Measurements from ENCODE around the gene DDIT4.
"Not testable (repeated sequence)": the region's sequence is repeated elsewhere in the genome, so short reads cannot be mapped to it uniquely, and the experiment has no call there.

DDIT4 gene, protein sequence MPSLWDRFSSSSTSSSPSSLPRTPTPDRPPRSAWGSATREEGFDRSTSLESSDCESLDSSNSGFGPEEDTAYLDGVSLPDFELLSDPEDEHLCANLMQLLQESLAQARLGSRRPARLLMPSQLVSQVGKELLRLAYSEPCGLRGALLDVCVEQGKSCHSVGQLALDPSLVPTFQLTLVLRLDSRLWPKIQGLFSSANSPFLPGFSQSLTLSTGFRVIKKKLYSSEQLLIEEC

DNA sequence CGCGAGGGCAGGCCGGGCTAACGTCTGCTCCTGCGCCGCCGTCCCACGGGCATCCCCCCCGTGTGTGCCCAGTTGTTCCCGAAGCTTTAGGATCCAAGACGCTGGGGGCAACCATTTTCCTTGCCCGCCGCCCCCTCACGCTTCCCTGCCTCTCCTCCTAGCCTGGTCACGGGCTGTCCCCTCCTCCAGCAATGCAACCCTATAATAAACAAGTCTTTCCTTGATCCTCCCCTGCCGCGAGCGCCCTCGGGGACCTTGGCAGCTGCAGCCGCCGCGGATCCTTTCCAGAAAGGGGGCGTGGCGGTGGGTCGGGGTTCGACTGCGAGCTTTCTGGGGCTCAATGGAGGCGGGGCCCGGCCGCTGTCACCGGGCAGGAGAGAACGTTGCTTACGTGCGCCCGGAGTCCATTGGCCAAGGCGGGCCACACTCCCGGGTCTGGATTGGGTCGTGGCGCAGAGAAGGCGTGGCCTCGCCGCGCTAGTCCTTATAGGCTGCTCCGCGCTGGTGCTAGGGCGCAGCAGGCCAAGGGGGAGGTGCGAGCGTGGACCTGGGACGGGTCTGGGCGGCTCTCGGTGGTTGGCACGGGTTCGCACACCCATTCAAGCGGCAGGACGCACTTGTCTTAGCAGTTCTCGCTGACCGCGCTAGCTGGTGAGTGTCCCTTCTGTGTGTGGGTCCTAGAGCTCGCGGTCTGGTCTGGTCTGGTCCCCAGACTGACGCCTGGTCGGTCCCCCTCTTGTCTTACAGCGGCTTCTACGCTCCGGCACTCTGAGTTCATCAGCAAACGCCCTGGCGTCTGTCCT is at the start of gene DDIT4:
TSS of gene DDIT4 (plus strand) at position 515 of the 803 bp plus-strand sequence. CDS start 293 bp downstream, outside the sequence.
- DNase-seq: peak; percentile 99

DNA sequence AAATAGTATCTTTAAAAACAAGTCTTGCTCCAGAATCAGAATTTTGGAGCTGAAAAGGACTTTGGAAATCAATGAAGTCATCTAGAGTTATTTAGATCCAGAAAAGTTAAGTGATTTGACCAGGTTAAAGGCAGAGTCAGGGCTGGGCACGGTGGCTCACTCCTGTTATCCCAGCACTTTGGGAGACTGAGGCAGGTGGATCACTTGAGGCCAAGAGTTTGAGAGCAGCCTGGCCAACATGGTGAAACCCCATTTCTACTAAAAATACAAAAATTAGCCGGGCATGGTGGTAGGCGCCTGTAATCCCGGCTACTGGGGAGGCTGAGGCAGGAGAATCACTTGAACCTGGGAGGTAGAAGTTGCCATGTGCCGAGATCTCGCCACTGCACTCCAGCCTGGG is 49.5 kb upstream of the DDIT4 start:
- DNase-seq: not testable (repeated sequence)

- no peak for DNase-seq
These were observed 47.2 kb upstream of the DDIT4 start for GRCh38 chr10:72226418-72227027.

- no peak for DNase-seq
These were observed 45.9 kb upstream of the DDIT4 start for GRCh38 chr10:72227826-72228225.

GRCh38 chr10:72228318-72228751 is 45.4 kb upstream of the DDIT4 start:
- no peak for DNase-seq

DNA sequence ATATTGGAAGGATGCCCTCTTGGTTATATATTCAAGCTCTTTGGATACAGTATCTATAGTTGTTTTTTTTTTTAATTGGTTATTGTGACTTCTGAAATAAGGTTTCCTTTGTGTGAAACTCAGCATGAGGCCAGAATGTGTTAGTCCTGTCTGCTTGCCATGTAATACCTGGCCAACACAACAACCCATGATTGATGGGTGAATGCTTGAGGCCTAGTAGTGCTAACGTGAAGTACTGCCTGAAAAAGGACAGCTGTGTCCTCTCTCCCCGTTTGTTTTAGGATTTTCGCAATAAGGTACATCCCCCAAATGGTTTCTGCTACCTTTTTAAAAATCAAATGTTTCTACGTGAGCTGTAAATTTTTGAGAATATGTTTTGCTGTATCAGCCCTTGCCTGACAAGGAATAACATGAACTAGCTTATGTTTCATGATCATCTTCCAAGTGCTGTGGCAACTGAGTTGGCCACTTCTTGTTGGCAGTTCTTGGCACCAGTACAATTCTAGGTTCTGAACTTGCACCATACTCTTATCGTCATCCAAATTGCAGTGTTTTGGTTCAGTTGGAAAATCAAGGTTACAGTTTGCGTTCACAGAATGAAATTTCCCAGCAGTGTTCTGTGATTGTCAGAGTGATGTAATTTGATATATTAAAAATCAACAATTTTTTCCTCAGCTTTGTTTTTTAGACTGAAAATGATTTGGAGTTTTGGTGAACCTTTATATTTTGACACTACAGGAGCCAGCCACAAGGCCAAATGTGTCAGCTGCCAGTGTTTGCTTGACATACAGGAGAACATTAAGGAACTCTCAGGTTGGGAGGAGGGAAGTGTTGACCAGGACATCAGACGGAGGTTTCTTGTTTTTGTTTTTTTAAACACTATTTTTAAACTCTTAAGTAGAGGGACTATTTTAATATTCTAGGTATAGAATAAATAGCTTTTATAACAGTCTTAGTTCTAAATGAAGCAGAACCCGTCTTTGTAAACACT is 44.2 kb upstream of the DDIT4 start:
- DNase-seq: no peak

DNA sequence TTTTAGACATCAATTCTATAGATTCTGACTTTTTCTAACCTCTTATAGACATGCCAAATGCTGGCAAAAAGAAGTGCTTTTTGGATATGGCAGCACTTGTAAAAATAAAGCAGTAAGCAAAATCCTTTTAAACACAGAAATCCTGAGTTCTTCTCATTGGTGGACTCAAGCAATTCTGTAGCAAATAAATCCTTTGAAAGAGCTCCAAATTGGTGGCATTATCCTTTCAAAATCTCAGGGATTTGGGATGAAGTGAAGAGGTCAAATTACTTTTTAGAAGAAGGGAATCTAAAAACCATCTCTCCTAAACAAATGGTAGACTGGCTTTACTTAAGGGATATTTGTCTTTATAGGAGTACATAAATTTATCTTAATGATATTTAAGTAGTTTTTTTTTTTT is 40.1 kb upstream of the DDIT4 start:
- DNase-seq: no peak

- no peak for DNase-seq
These were observed 39.1 kb upstream of the DDIT4 start for GRCh38 chr10:72234560-72235095.

GRCh38 chr10:72235544-72236279 is 38.0 kb upstream of the DDIT4 start:
- DNase-seq: no peak

DNA sequence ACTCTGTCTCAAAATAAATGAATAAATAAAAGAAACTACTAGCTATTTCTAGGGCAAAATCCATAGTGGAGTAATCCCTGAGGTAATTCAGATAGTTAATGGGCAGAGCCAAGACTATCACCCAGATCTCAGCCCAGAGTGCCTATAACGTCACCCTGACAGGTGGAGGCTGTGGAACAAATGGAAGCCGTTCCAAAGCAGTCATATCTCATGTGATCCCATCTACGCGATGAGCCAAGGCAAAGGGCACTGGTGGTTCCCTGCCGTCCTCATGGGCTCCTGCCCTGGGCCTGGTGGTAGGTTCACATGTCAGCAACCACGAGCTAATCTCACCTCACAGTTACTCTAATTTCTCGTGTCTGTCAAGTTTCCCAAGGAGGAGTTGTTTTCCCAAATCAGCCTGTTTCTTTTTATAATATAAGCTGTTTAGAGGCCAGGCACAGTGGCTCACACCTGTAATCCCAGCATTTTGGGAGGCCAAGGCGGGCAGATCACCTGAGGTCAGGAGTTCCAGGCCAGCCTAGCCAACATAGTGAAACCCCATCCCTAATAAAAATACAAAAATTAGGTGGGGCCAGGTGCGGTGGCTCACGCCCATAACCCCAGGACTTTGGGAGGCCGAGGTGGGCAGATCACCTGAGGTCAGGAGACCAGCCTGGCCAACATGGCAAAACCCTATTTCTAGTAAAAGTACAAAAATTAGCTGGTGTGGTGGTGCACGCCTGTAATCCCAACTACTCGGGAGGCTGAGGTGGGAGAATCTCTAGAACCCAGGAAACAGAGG is 35.1 kb upstream of the DDIT4 start:
- no peak for DNase-seq

- no peak for DNase-seq
These were observed 34.3 kb upstream of the DDIT4 start for GRCh38 chr10:72239409-72239808.

- no peak for DNase-seq
These were observed 33.4 kb upstream of the DDIT4 start for GRCh38 chr10:72240371-72240770.

DNA sequence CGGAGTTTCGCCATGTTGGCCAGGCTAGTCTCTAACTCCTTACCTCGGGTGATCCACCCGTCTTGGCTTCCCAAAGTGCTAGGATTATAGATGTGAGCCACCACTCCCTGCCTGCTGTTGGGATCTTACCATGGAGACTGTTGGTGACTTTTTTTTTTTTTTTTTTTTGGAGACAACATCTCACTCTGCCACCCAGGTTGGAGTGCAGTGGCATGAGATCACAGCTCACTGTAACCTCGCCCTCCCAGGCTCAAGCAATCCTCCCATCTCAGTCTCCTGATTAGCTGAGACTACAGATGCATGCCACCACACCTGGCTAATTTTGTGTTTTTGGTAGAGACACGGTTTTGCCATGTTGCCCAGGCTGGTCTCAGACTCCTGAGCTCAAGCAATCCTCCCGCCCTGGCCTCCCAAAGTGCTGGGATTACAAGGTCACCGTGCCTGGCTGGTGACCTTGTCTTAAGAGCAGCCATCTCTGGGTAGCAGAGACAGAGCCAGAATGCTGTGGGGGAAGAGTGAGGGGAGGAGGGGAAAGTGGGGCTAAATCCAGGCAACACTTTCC is 32.0 kb upstream of the DDIT4 start:
- no peak for DNase-seq

DNA sequence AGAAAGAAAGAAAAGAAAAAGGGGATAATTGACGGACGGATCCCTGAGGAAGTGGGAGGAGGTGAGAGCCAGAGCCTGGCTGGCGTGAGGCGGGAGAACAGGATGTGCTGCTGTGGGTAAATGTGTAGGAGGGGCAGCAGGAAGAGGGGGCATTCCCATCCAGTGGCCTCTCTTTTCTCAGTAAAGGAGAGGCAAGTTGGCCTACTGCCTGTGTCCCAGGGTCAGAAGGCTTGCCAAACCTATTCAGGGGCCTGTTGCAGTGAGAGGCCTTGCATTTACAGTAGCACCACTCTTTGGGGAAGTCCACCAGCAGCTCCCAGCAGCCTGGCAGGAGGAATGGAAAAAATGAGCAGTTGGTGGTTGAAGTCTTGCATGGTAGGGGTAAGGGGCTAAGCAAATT is 31.0 kb upstream of the DDIT4 start:
- DNase-seq: no peak

GRCh38 chr10:72243822-72244437 is 29.8 kb upstream of the DDIT4 start:
- DNase-seq: no peak

GRCh38 chr10:72244573-72245038 is 29.1 kb upstream of the DDIT4 start:
- no peak for DNase-seq

GRCh38 chr10:72245949-72246525 is 27.7 kb upstream of the DDIT4 start:
- DNase-seq: no peak

DNA sequence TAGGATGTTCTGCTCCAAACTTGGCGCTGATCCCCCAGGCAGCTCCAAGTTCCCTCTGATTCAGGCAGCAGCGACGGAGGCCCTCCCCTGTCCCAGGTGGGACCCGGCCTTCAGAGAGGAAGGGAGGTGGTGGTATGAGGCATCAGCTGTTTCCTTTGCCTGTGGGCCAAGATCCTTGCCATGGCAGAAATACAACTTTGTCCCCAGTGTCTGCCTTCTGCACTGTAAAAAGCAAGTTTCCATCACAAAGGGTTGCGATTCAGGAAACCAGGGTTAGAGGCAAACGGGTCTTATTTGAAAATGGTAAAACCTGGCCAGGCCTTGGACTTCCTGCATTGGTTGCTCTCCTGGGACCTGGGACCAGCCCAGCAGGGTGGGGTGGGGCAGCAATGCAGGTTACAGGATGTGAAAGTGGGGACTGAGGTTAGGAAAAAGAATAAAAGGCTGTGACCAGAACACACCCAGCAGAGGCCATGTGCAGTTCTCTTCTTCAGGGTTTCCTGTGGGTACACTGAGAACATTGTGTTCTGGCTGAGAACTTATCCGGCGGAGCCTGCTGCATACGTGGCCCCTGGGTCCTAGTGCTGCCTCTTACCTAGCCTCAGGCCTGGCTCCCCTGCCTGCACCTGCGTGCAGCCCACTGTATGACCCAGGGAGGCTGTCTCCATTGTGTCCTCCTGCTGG is 25.1 kb upstream of the DDIT4 start:
- DNase-seq: peak; percentile 84
